Epithelial cell of proximal tubule (primary cell): ENCODE data around the gene MPG. TPM values are rescaled to one million over a fixed set of nuclear protein-coding genes. Genes with fewer than 3 reads are reported as not detected.

Experiments used
- DNase-seq: peaks from one replicate; pipeline ENCODE4 v3.0.0-alpha.2; 2011; ENCODE audit warnings: low read depth
- H3K4me3 ChIP-seq: 2 replicates; pipeline ENCODE4 v1.5.1; 2011; ENCODE audit warnings: low read depth, mild to moderate bottlenecking, low read length
- total RNA-seq: library from RNA; depleted of rRNA; stranded (reverse); fragments of >200 nt; gene quantifications from 2 replicates; pipeline ENCODE4 v1.2.3, GENCODE V29; 2015
- TF ChIP-seq, protein P1 (sequence below): conservative IDR thresholded peaks from 2 replicates; pipeline ENCODE4 v1.5.1; 2012; ENCODE audit warnings: low read depth, mild to moderate bottlenecking, low read length

MPG gene
- total RNA-seq, 1 donor from 2014 or later = 92.8 TPM

DNA sequence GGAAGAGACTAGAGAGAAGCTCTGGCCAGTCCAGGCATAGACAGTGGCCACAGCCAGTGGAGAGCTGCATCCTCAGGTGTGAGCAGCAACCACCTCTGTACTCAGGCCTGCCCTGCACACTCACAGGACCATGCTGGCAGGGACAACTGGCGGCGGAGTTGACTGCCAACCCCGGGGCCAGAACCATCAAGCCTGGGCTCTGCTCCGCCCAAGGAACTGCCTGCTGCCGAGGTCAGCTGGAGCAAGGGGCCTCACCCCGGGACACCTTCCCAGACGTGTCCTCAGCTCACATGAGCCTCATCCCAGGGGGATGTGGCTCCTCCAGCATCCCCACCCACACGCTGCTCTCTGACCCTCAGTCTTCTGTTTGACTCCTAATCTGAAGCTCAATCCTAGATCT lies 8.8 kb upstream of the MPG start:
- TF ChIP-seq, protein P1, sequence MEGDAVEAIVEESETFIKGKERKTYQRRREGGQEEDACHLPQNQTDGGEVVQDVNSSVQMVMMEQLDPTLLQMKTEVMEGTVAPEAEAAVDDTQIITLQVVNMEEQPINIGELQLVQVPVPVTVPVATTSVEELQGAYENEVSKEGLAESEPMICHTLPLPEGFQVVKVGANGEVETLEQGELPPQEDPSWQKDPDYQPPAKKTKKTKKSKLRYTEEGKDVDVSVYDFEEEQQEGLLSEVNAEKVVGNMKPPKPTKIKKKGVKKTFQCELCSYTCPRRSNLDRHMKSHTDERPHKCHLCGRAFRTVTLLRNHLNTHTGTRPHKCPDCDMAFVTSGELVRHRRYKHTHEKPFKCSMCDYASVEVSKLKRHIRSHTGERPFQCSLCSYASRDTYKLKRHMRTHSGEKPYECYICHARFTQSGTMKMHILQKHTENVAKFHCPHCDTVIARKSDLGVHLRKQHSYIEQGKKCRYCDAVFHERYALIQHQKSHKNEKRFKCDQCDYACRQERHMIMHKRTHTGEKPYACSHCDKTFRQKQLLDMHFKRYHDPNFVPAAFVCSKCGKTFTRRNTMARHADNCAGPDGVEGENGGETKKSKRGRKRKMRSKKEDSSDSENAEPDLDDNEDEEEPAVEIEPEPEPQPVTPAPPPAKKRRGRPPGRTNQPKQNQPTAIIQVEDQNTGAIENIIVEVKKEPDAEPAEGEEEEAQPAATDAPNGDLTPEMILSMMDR = no peak
- no peak for DNase-seq
- H3K4me3 ChIP-seq = no peak overlapping the region

DNA sequence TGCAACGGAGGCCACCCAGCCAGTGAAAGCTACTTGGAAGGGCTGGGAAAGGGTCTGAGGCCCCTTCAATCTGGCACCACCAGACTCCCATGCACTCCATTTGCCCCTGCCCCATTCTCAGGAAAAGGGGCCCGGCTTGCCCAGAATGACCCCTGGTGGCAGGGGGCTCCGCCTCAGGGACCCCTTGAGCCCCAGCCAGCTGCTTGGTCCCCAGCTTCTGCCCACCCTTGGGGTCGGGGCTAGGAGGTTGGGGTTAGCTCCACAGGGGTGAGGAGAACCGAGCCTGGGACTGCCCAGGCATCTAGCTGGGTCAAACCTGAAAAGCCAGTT lies 6.8 kb upstream of the MPG start:
- H3K4me3 ChIP-seq = peak overlapping the region; percentile 78
- DNase-seq = no peak
- TF ChIP-seq, protein P1 = no peak

DNA sequence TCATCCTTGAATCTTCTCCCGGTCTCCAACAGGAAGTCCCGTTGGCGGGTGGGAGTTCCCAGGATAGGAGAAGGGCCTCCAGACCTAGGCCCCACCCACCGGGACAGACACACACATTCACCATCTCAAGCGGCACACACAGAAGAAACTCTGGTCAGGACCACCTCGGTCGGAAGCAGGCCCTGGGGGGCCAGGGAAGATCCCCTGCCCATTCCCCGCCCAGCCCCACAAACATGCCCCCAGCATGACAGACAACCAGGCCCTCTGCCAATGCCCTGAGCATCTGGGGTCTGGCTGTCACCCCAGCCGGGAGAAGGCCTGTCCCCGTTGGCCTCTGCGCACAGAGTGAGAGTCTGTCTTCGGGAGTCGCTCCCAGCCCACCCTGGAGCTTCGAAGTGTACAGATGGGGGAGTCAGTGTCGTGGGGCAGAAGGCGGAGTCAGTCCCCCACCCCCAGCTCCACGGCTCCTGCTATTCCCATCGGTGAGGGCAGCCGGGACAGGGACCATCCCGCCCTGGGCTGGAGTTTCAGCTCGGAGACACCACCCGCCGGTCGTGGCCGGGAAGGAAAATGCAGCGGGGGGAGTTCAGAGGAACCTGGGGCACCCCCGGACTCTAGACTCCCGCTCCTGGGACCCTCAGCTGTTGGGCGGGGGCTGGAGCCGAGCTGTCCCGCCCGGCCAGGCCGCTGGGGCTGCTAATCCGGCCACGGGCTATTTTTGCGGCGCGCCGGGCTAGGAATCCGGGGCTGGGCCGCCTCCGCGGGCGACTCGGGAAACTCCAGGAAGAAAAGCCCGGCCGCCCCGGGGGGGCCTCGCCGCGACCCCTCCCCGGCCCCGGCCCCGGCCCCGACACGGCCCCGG lies 6.3 kb upstream of the MPG start:
- peak overlapping the region; percentile 78 for H3K4me3 ChIP-seq
- TF ChIP-seq, protein P1 = no peak
- DNase-seq = no peak

DNA sequence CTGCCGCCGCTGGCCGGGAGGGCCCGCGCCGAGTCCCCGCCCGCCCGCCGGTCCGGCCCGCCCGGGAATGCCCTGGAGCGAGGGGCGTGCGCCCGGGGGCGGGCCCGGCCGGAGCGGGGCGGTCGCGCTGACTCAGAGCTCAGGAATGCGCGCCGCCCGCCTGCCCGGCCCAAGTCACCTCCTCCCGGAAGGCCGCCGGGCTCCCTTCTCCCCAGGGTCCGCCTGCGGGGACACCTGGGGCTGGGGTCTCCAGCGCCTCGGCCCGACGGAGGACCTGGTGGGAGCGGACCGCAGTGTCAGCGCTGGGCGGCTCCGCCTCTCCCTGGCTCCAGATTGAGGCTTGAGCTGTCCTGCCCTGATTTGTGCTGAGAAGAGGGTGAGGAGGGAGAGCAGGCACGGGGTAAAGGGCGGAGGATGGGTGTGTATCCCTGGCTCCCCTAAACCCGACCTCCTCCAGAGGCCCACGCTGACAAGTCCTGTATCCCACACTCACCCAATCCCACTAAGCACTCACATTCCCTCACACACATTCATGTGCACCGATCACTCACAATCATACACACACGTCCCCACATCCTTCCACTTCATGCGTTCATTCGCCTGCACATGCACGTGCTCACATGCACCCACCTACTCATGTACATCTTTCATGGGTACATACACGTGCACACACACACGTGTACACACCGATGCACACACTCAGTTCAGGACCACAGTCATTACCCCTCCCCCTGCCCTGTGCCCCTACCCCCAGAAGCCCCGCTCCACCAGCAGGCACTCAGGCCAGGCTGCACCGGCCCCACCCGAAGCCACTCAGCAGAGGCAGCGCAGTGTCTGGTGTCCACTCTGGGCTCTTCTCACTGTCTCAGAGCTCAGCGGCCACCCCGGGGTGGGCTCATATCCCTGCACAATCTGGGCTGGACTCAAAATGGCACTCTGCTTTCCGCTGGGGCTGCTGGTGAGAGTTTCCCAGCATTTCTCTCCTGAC lies 5.2 kb upstream of the MPG start, which contains the start of gene RHBDF1:
Gene RHBDF1 (minus strand): TSS at position 71 of the 988 bp plus-strand sequence. CDS start 7,616 bp downstream, outside the sequence.
- TF ChIP-seq, protein P1 = no peak

DNA sequence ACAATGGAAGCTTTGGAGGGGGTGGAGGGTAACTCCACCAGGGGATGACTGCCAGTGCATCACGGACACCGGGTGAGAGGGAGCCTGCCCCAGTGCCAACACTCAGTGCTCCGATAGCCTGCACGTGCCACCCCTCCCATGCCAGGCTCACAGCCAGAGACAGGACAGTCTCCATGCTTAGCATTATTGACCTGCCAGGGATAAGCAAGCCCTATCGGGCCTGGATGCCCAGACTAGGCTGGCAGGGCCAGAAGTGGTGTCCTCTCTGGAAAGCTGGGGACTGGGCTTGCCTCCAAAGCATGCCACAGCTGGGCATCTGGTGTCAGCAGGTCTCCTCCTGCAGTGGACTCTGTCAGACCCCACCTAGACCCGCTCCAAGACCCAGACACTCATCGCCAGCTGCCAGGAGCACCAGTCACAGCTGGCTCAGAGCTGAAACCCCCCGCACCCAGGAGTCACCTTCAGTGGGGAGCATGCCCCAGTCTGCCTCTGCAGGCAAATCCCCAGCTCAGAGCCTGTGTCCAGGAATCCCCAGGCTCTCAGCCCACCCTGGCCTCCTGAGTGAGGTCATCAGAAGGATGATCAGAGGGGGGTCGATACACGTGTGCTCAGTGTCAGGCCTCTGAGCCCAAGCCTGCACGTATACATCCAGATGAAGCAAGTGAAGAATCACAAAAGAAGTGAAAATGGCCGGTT lies 3.8 kb upstream of the MPG start:
- TF ChIP-seq, protein P1 = no peak
- DNase-seq = no peak
- H3K4me3 ChIP-seq = no peak overlapping the region

More for the DNA sequence above, 5.2 kb upstream of the MPG start, which contains the start of gene RHBDF1:
- no peak for DNase-seq
- H3K4me3 ChIP-seq = peak within 1 kb of the TSS; percentile 78

DNA sequence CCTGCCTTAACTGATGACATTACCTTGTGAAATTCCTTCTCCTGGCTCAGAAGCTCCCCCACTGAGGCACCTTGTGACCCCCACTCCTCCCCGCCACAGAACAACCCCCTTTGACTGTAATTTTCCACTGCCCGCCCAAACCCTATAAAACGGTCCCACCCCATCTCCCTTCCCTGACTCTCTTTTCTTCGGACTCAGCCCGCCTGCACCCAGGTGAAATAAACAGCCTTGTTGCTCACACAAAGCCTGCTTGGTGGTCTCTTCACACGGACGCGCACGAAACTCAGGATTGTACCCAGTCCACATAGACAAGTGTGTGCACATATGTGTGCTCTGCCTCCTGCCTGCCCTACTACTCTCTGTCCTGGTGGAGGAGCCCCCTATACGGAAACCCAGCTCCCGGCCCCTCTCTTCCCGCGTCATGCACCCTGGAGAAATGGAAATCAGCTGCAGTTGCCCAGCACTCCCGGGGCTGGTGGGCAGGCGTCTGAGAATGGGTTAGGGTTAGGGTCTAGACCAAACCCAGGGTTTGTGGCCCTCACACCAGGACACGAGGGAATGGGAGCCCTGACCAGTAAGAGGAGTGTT lies 3.2 kb upstream of the MPG start:
- TF ChIP-seq, protein P1 = no peak
- H3K4me3 ChIP-seq = no peak overlapping the region
- DNase-seq = no peak
